Testis (tissue), 3 donors: ENCODE measurements around the gene AQP3. TPM values are rescaled to one million over a fixed set of nuclear protein-coding genes. Genes with fewer than 3 reads are reported as not detected.

ENCODE experiments used
- DNase-seq: peaks from one replicate; pipeline ENCODE4 v3.0.0-alpha.2; 2019
- H3K27ac ChIP-seq, 2 donors: fragments of 200-600 bp; sonication (generic); one replicate each; pipeline ENCODE4 v1.5.1; 2019
- H3K27me3 ChIP-seq: fragments of 200-600 bp; sonication (generic); one replicate; pipeline ENCODE4 v1.5.1; 2019
- H3K36me3 ChIP-seq: fragments of 200-600 bp; sonication (generic); one replicate; pipeline ENCODE4 v1.5.1; 2017; ENCODE audit warnings: low read depth; ENCODE audit errors: missing control alignments
- H3K4me1 ChIP-seq: fragments of 200-600 bp; sonication (generic); one replicate; pipeline ENCODE4 v1.5.1; 2019
- H3K4me3 ChIP-seq, 2 donors: fragments of 200-600 bp; sonication (generic); one replicate each; pipeline ENCODE4 v1.5.1; 2017 to 2019
- H3K9me3 ChIP-seq: fragments of 200-600 bp; sonication (generic); one replicate; pipeline ENCODE4 v1.5.1; 2017
- CTCF ChIP-seq, 3 experiments: fragments of 450-650 bp in 2 of 3; fragments of 200-600 bp in 1 of 3; sonication (generic) in 1 of 3; IDR thresholded peaks; one replicate each; pipeline ENCODE4 v1.5.1; 2016 to 2019; ENCODE audit warnings: antibody characterized with exemption in 3 of 3, mild to moderate bottlenecking in 2 of 3, moderate library complexity in 1 of 3
- POLR2A ChIP-seq: fragments of 450-650 bp; IDR thresholded peaks from one replicate; pipeline ENCODE4 v1.6.1; 2017; ENCODE audit warnings: antibody characterized with exemption, mild to moderate bottlenecking, moderate library complexity
- WGBS, 2 donors: methylation state at CpG; one replicate each; pipeline ENCODE4 v1.1.5; 2018; 5-methylcytosine and 5-hydroxymethylcytosine counted together
- intact Hi-C: fragments of 100-400 bp; cut with DNase I; formaldehyde crosslinking; loops from one replicate; pipeline ENCODE4 v1.15.1; 2023; ENCODE audit warnings: low total_unique reads
- polyA plus RNA-seq: library from polyadenylated mRNA; stranded (reverse); fragments of 350-450 nt; fragmentation: Illumina TruSeq; extraction: RNeasy Lipid Tissue Mini Kit (QIAGEN cat#74804); gene quantifications from one replicate; pipeline ENCODE4 v1.2.3, GENCODE V29; 2014; ENCODE audit warnings: low read depth, low replicate concordance; ENCODE audit not compliant: insufficient read depth
- total RNA-seq, 2 donors: library from RNA; depleted of rRNA; stranded (reverse); fragments of >200 nt; gene quantifications; one replicate each; pipeline ENCODE4 v1.2.3, GENCODE V29; 2016

Gene AQP3
- total and polyA plus RNA-seq, 3 donors from 2014 or later, result 4.6 to 9.0 (median 6.3) TPM

DNA sequence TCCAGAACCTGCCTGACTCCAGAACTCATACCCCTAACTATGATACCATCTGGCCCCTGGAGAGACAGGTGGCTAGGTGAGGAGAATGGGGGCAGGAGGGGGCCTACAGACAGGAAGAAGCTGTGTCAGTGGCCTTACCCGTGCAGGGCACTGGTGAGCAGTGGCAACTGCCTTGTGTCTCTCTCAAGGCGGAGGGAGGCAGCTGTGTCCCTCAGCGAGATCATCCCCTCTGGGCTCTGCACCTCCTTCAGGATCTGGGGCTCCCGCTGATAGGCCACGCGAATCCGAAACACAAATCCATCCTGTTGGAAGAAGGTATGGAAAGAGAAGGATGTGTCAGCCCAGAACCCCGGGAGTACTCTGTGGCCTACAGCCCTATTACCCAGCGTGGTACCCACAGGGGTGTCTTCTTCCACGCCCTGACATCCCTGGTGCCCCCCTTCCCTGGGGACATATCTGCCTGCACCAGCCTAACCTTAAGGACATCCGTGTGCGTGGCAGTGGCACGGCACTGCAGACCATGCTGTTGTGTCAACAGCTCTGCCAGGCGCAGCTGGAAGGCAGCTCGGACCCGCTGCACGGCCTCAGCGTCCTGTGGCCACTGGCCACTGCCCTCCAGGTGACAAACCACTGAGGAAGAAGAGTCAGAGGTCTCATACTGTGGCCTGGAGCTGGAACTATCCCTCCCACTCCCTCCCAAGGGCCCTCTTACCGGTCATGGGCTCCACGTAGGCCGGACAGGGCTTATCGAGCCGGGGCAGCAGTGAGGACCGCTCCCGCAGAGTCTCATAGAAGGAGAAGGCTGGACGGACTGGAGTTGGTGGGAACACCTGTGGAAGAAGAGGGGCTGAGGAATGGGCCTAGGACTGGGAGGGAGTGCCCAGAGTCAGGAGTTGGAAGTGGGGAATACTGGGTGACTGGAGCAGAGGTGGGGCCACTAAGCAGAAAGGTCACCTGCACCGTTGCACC, 18.5 kb upstream of the AQP3 start:
- intact Hi-C loops, result no loop called here
- Histone ChIP-seq H3K4me1 (no peaks in the 10 kb centered on the region), H3K4me3 (no peak overlapping the region), H3K36me3 (no peaks in the 10 kb centered on the region), H3K27ac (no peak overlapping the region), H3K27me3 (no peaks in the 10 kb centered on the region), H3K9me3 (no peaks in the 10 kb centered on the region)
- TF ChIP-seq CTCF (IDR thresholded peaks at IDR 0.05), result no peak
- no peak for TF ChIP-seq POLR2A
- 91 to 94% methylated on average over 10 to 27 of the region's 27 CpGs for WGBS, 2 donors
- DNase-seq, result no peak

GRCh38 chr9:33465096-33465495, 17.7 kb upstream of the AQP3 start:
- H3K36me3 ChIP-seq, result no peaks in the 10 kb centered on the region
- DNase-seq, result no peak
- TF ChIP-seq POLR2A, result no peak
- no peak for TF ChIP-seq CTCF (IDR thresholded peaks at IDR 0.05)
- no peak overlapping the region for H3K4me3 ChIP-seq
- intact Hi-C loops, result no loop called here
- WGBS, 2 donors, result 98 to 100% methylated on average over 3 to 9 of the region's 9 CpGs
- no peaks in the 10 kb centered on the region for H3K27me3 ChIP-seq
- no peaks in the 10 kb centered on the region for H3K9me3 ChIP-seq
- H3K4me1 ChIP-seq, result no peaks in the 10 kb centered on the region
- H3K27ac ChIP-seq, result no peak overlapping the region

GRCh38 chr9:33464045-33464636, 16.7 kb upstream of the AQP3 start:
- intact Hi-C loops, result no loop called here
- TF ChIP-seq POLR2A (no peak), CTCF (IDR thresholded peaks at IDR 0.05) (no peak)
- 85 to 90% methylated on average over 14 of the region's 14 CpGs for WGBS, 2 donors
- Histone ChIP-seq H3K27me3 (no peaks in the 10 kb centered on the region), H3K27ac (no peak overlapping the region), H3K9me3 (no peaks in the 10 kb centered on the region), H3K36me3 (no peaks in the 10 kb centered on the region), H3K4me1 (no peaks in the 10 kb centered on the region), H3K4me3 (no peak overlapping the region)
- DNase-seq, result no peak

GRCh38 chr9:33463151-33463550, 15.8 kb upstream of the AQP3 start:
- Histone ChIP-seq H3K27ac (no peak overlapping the region), H3K4me1 (no peaks in the 10 kb centered on the region), H3K36me3 (no peaks in the 10 kb centered on the region), H3K4me3 (no peak overlapping the region), H3K27me3 (no peaks in the 10 kb centered on the region), H3K9me3 (no peaks in the 10 kb centered on the region)
- no peak for DNase-seq
- WGBS, 2 donors, result 85 to 89% methylated on average over 15 of the region's 15 CpGs
- TF ChIP-seq CTCF (IDR thresholded peaks at IDR 0.05) (no peak), POLR2A (no peak)
- intact Hi-C loops, result no loop called here
